Activated naive CD8-positive, alpha-beta T cell (primary cell): ENCODE measurements around the gene RTN4RL1.

Experiments
- H3K27ac Mint-ChIP-seq: one replicate; pipeline ENCODE4 v1.8.0; 2021; ENCODE audit warnings: mixed read lengths
- H3K27me3 Mint-ChIP-seq: one replicate; pipeline ENCODE4 v1.8.0; 2021; ENCODE audit warnings: mixed read lengths
- H3K36me3 Mint-ChIP-seq: one replicate; pipeline ENCODE4 v1.8.0; 2021; ENCODE audit warnings: mixed read lengths
- H3K4me1 Mint-ChIP-seq: one replicate; pipeline ENCODE4 v1.8.0; 2021; ENCODE audit warnings: low read depth, mixed read lengths
- H3K4me3 Mint-ChIP-seq: one replicate; pipeline ENCODE4 v1.8.0; 2021; ENCODE audit warnings: mild to moderate bottlenecking, mixed read lengths
- H3K9me3 Mint-ChIP-seq: one replicate; pipeline ENCODE4 v1.8.0; 2021; ENCODE audit warnings: low read depth, mixed read lengths

RTN4RL1 gene

GRCh38 chr17:2027528-2028233, 2.5 kb upstream of the RTN4RL1 start:
- Mint-ChIP-seq H3K36me3 (peaks cover 2% of the 10 kb centered on the region), H3K9me3 (no peaks in the 10 kb centered on the region), H3K27me3 (peaks cover 6% of the 10 kb centered on the region), H3K4me3 (no peak overlapping the region), H3K27ac (no peak overlapping the region), H3K4me1 (peaks cover 29% of the 10 kb centered on the region)

GRCh38 chr17:2025622-2026309, 632 bp upstream of the RTN4RL1 start:
- Mint-ChIP-seq H3K4me3 (peak overlapping the region; percentile 78), H3K4me1 (peaks cover 23% of the 10 kb centered on the region), H3K9me3 (no peaks in the 10 kb centered on the region), H3K27ac (no peak overlapping the region), H3K27me3 (peaks cover 6% of the 10 kb centered on the region), H3K36me3 (no peaks in the 10 kb centered on the region)

- Mint-ChIP-seq H3K4me3 (peak overlapping the region; percentile 63), H3K27ac (no peak overlapping the region), H3K4me1 (peaks cover 18% of the 10 kb centered on the region), H3K36me3 (no peaks in the 10 kb centered on the region), H3K27me3 (peaks cover 7% of the 10 kb centered on the region), H3K9me3 (no peaks in the 10 kb centered on the region)
These were observed 438 bp downstream of the RTN4RL1 start for GRCh38 chr17:2024572-2025219.

- H3K27me3 Mint-ChIP-seq: peaks cover 7% of the 10 kb centered on the region
- H3K27ac Mint-ChIP-seq: no peak overlapping the region
- peak overlapping the region; percentile 83 for H3K4me3 Mint-ChIP-seq
These were observed 1.2 kb downstream of the RTN4RL1 start for GRCh38 chr17:2023692-2024571.

GRCh38 chr17:2023256-2023655, 1.9 kb downstream of the RTN4RL1 start:
- Mint-ChIP-seq H3K36me3 (no peaks in the 10 kb centered on the region), H3K27ac (peak overlapping the region; percentile 58), H3K4me3 (peak overlapping the region; percentile 73), H3K4me1 (peaks cover 17% of the 10 kb centered on the region), H3K27me3 (peaks cover 7% of the 10 kb centered on the region), H3K9me3 (no peaks in the 10 kb centered on the region)

More at GRCh38 chr17:2023692-2024571, 1.2 kb downstream of the RTN4RL1 start:
- Mint-ChIP-seq H3K4me1 (peaks cover 18% of the 10 kb centered on the region), H3K9me3 (no peaks in the 10 kb centered on the region), H3K36me3 (no peaks in the 10 kb centered on the region)

- Mint-ChIP-seq H3K27me3 (peaks cover 7% of the 10 kb centered on the region), H3K36me3 (no peaks in the 10 kb centered on the region), H3K4me1 (peaks cover 17% of the 10 kb centered on the region), H3K27ac (peak overlapping the region; percentile 58), H3K4me3 (peak overlapping the region; percentile 73), H3K9me3 (no peaks in the 10 kb centered on the region)
These were observed 2.4 kb downstream of the RTN4RL1 start for GRCh38 chr17:2022647-2023240.

GRCh38 chr17:2020721-2021120, 4.4 kb downstream of the RTN4RL1 start:
- no peak overlapping the region for H3K4me3 Mint-ChIP-seq
- no peak overlapping the region for H3K27ac Mint-ChIP-seq
- H3K4me1 Mint-ChIP-seq: peaks cover 12% of the 10 kb centered on the region

GRCh38 chr17:2019723-2020122, 5.4 kb downstream of the RTN4RL1 start:
- H3K36me3 Mint-ChIP-seq: peaks cover 2% of the 10 kb centered on the region
- H3K27ac Mint-ChIP-seq: no peak overlapping the region
- H3K4me3 Mint-ChIP-seq: no peak overlapping the region
- peaks cover 1% of the 10 kb centered on the region for H3K27me3 Mint-ChIP-seq
- H3K4me1 Mint-ChIP-seq: peaks cover 12% of the 10 kb centered on the region
- H3K9me3 Mint-ChIP-seq: no peaks in the 10 kb centered on the region

More at GRCh38 chr17:2020721-2021120, 4.4 kb downstream of the RTN4RL1 start:
- Mint-ChIP-seq H3K36me3 (no peaks in the 10 kb centered on the region), H3K27me3 (peaks cover 1% of the 10 kb centered on the region), H3K9me3 (no peaks in the 10 kb centered on the region)

GRCh38 chr17:2018716-2019510, 6.2 kb downstream of the RTN4RL1 start:
- Mint-ChIP-seq H3K27me3 (peaks cover 1% of the 10 kb centered on the region), H3K4me3 (no peak overlapping the region), H3K27ac (no peak overlapping the region), H3K9me3 (no peaks in the 10 kb centered on the region), H3K36me3 (peaks cover 2% of the 10 kb centered on the region), H3K4me1 (peaks cover 12% of the 10 kb centered on the region)

- Mint-ChIP-seq H3K27me3 (peaks cover 1% of the 10 kb centered on the region), H3K4me3 (no peak overlapping the region), H3K36me3 (peaks cover 3% of the 10 kb centered on the region), H3K27ac (no peak overlapping the region), H3K9me3 (no peaks in the 10 kb centered on the region), H3K4me1 (peaks cover 3% of the 10 kb centered on the region)
These were observed 7.7 kb downstream of the RTN4RL1 start for GRCh38 chr17:2017274-2017941.

- H3K4me3 Mint-ChIP-seq: no peak overlapping the region
These were observed 8.6 kb downstream of the RTN4RL1 start for GRCh38 chr17:2016494-2016893.

GRCh38 chr17:2015314-2015713, 9.8 kb downstream of the RTN4RL1 start:
- Mint-ChIP-seq H3K9me3 (no peaks in the 10 kb centered on the region), H3K27ac (no peak overlapping the region), H3K36me3 (peaks cover 4% of the 10 kb centered on the region), H3K27me3 (peaks cover 1% of the 10 kb centered on the region), H3K4me3 (no peak overlapping the region), H3K4me1 (peaks cover 1% of the 10 kb centered on the region)

More at GRCh38 chr17:2016494-2016893, 8.6 kb downstream of the RTN4RL1 start:
- Mint-ChIP-seq H3K27me3 (peaks cover 1% of the 10 kb centered on the region), H3K36me3 (peaks cover 4% of the 10 kb centered on the region), H3K9me3 (no peaks in the 10 kb centered on the region), H3K4me1 (peaks cover 1% of the 10 kb centered on the region), H3K27ac (no peak overlapping the region)

- Mint-ChIP-seq H3K27ac (no peak overlapping the region), H3K4me1 (peaks cover 1% of the 10 kb centered on the region), H3K9me3 (no peaks in the 10 kb centered on the region), H3K27me3 (no peaks in the 10 kb centered on the region), H3K36me3 (peaks cover 4% of the 10 kb centered on the region), H3K4me3 (no peak overlapping the region)
These were observed 11.2 kb downstream of the RTN4RL1 start for GRCh38 chr17:2013994-2014317.
